SU-DHL-6 (cell line): ENCODE measurements around the gene HINT2.

Experiments
- H2AFZ ChIP-seq: fragments of 200-600 bp; sonication (generic); 2 replicates; pipeline ENCODE4 v1.6.1; 2014; ENCODE audit warnings: low read depth, mild to moderate bottlenecking, moderate library complexity, mixed read lengths, antibody characterized with exemption, low read length; ENCODE audit not compliant: severe bottlenecking
- H3F3A ChIP-seq: fragments of 200-600 bp; shearing (Covaris generic); 2 replicates; pipeline ENCODE4 v1.6.0; 2016; ENCODE audit warnings: antibody characterized with exemption, mild to moderate bottlenecking; ENCODE audit not compliant: insufficient read depth
- H3K27ac ChIP-seq: fragments of 200-600 bp; sonication (generic); 2 replicates; pipeline ENCODE4 v1.5.1; 2016; ENCODE audit warnings: low read depth, mild to moderate bottlenecking, low read length, moderate library complexity, mixed read lengths
- H3K27me3 ChIP-seq: fragments of 200-600 bp; sonication (generic), shearing (Covaris generic); 2 replicates; pipeline ENCODE4 v1.6.0; 2014; ENCODE audit warnings: mild to moderate bottlenecking, low read length
- H3K36me3 ChIP-seq: fragments of 200-600 bp; sonication (generic); 2 replicates; pipeline ENCODE4 v1.6.1; 2014; ENCODE audit warnings: mild to moderate bottlenecking, low read length, mixed read lengths
- H3K4me2 ChIP-seq: fragments of 300-600, 200-600 bp; shearing (Covaris generic), sonication (generic); 2 replicates; pipeline ENCODE4 v1.6.0; 2014; ENCODE audit warnings: low read length, low read depth, mild to moderate bottlenecking; ENCODE audit not compliant: poor library complexity, severe bottlenecking
- H3K4me3 ChIP-seq: fragments of 200-600 bp; sonication (generic); 2 replicates; pipeline ENCODE4 v1.5.1; 2014; ENCODE audit warnings: antibody characterized with exemption, low read length, mild to moderate bottlenecking, mixed read lengths; ENCODE audit not compliant: insufficient read depth, poor library complexity, severe bottlenecking
- H3K79me2 ChIP-seq: fragments of 200-600 bp; sonication (generic); 2 replicates; pipeline ENCODE4 v1.6.1; 2014; ENCODE audit warnings: mild to moderate bottlenecking, low read length, moderate library complexity; ENCODE audit not compliant: insufficient read depth
- H3K9ac ChIP-seq: fragments of 200-600 bp; sonication (generic); 2 replicates; pipeline ENCODE4 v1.7.0; 2014; ENCODE audit warnings: mild to moderate bottlenecking, low read length
- H3K9me2 ChIP-seq: fragments of 200-600 bp; sonication (generic); replicated peaks from 2 replicates; pipeline ENCODE4 v1.6.1; 2014; ENCODE audit warnings: low read length; ENCODE audit not compliant: insufficient read depth
- H3K9me3 ChIP-seq: fragments of 200-600 bp; sonication (generic); 2 replicates; pipeline ENCODE4 v1.6.1; 2014; ENCODE audit warnings: low read length, mixed read lengths; ENCODE audit not compliant: insufficient read depth
- H4K20me1 ChIP-seq: fragments of 200-600 bp; sonication (generic); 2 replicates; pipeline ENCODE4 v1.6.1; 2014; ENCODE audit warnings: low read depth, mild to moderate bottlenecking, antibody characterized with exemption, low read length, moderate library complexity, mixed read lengths
- CTCF ChIP-seq: fragments of 200-600 bp; sonication (generic); IDR thresholded peaks from one replicate; pipeline ENCODE4 v1.5.1; 2017; ENCODE audit warnings: antibody characterized with exemption, mild to moderate bottlenecking, low read length, moderate library complexity; ENCODE audit not compliant: insufficient read depth, poor library complexity, severe bottlenecking
- EZH2phosphoT487 ChIP-seq: fragments of 200-600 bp; sonication (generic), shearing (Covaris generic); conservative IDR thresholded peaks from 2 replicates; pipeline ENCODE4 v1.6.1; 2018; ENCODE audit warnings: mild to moderate bottlenecking, antibody characterized with exemption, low read length, moderate library complexity, mixed read lengths

Gene HINT2

GRCh38 chr9:35797311-35798109, 17.3 kb downstream of the HINT2 start:
- TF ChIP-seq EZH2phosphoT487 (no peak), CTCF (no peak)
- H3K9me2 ChIP-seq, result no peaks in the 10 kb centered on the region
- no peak overlapping the region for H3K27ac ChIP-seq
- H3K4me2 ChIP-seq, result no peak overlapping the region
- H3K9ac ChIP-seq, result no peak overlapping the region
- H3K9me3 ChIP-seq, result no peaks in the 10 kb centered on the region
- H3K4me3 ChIP-seq, result no peak overlapping the region
- H4K20me1 ChIP-seq, result no peaks in the 10 kb centered on the region
- H3K79me2 ChIP-seq, result no peaks in the 10 kb centered on the region
- H3K27me3 ChIP-seq, result no peaks in the 10 kb centered on the region
- no peaks in the 10 kb centered on the region for H3K36me3 ChIP-seq
- no peak overlapping the region for H2AFZ ChIP-seq
- no peaks in the 10 kb centered on the region for H3F3A ChIP-seq

GRCh38 chr9:35795695-35796094, 19.1 kb downstream of the HINT2 start:
- no peak for TF ChIP-seq CTCF
- TF ChIP-seq EZH2phosphoT487, result no peak
- Histone ChIP-seq H3K36me3 (no peaks in the 10 kb centered on the region), H2AFZ (no peak overlapping the region), H3K9me3 (no peaks in the 10 kb centered on the region), H3K4me3 (no peak overlapping the region), H3K4me2 (no peak overlapping the region), H3F3A (no peaks in the 10 kb centered on the region), H3K27me3 (no peaks in the 10 kb centered on the region), H3K79me2 (no peaks in the 10 kb centered on the region), H3K9ac (no peak overlapping the region), H3K9me2 (no peaks in the 10 kb centered on the region), H4K20me1 (no peaks in the 10 kb centered on the region), H3K27ac (no peak overlapping the region)

- Histone ChIP-seq H3F3A (no peaks in the 10 kb centered on the region), H3K27ac (no peak overlapping the region), H3K36me3 (no peaks in the 10 kb centered on the region), H3K9me3 (no peaks in the 10 kb centered on the region), H3K9me2 (no peaks in the 10 kb centered on the region), H3K4me2 (no peak overlapping the region), H3K4me3 (no peak overlapping the region), H3K79me2 (no peaks in the 10 kb centered on the region), H2AFZ (no peak overlapping the region), H4K20me1 (no peaks in the 10 kb centered on the region), H3K9ac (no peak overlapping the region), H3K27me3 (no peaks in the 10 kb centered on the region)
- TF ChIP-seq EZH2phosphoT487 (no peak), CTCF (no peak)
Measured at GRCh38 chr9:35793461-35793860, 21.4 kb downstream of the HINT2 start.
